ENCODE results near the gene ENG.
"Not testable (repeated sequence)": the region's sequence is repeated elsewhere in the genome, so short reads cannot be mapped to it uniquely, and the experiment has no call there.

Gene ENG

DNA sequence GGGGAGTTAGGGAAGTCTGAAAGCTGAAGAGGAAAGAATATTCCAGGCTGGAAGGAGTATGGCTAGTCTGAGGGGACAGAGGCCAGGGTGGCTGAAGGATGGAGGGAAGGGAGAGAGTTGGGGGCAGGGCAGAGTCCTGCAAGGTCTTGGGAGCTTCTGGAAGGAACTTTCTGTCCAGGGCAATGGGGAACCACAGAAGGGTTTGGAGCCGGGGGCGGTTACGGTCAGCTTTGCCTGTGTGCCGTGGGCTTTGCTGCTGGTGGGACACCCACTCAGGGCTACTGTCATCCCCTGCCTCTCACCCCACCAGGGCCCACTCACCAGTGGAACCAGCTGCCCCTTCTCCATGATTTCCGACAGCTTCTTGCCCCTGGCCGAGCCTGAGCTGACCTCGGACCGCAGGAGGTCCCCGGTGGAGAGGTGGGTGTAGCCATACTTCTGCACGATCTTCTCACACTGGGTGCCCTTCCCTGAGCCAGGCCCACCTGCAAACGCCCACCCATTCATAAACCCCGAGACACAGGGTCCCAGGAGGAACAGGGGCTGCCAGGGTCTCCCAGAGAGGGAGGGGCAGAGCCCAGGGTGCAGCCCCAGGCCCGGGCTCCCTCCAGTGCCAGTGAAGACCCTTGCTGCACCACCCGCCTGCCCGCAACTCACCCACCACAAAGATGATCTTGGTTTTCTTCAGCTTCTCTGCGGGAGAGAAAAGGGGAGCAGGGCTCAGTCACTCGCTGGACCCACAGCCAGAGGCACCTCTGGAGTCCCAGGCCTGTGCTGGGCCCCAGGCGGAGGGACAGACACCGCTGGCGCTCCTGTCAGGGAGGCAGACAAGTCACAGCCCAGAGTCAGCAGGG lies 18.1 kb upstream of the ENG start:
- TF ChIP-seq Cebpa-rat (IDR thresholded peaks at IDR 0.05): no peak
- Histone ChIP-seq H3K9ac (peak overlapping the region in 8 of 11 experiments; percentile 32 to 56 (median 47); a peak in 11 of 22 replicates), H3K36me3 (no peaks in the 10 kb centered on the region), H4K20me1 (peaks cover 0 to 13% (median 0%) of the 10 kb centered on the region in 11 experiments; a peak in 1 of 22 replicates), H3K4me3 (no peak overlapping the region), H3K9me3 (replicated peaks in 1 of 11) (no peaks in the 10 kb centered on the region), H3K4me2 (peak overlapping the region; percentile 57 to 88 (median 83)), H3K27ac (peak overlapping the region in 6 of 11 experiments; percentile 10 to 41 (median 17); a peak in 4 of 22 replicates), H3K27me3 (peaks cover 8 to 16% (median 10%) of the 10 kb centered on the region in 11 experiments), H3K4me1 (peaks cover 52 to 91% (median 82%) of the 10 kb centered on the region in 10 experiments)

DNA sequence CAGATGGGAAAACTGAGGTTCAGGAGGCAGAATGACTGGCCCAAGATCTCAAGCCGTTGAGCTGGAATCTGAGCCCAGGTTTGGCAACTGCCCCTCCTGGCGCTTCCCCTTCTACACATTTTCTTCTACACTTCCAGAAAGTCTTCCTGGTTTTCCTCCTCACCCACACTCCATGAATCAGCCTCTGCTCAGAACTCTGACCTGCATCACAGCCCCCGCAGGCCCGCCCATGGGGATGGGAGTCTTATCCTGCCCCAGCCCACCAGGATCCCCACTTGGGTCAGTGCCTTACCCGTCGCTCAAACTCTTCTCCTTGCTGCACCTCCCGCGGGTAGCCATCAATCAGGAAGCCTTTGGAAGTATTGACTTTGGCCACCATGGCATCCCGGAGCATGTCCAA lies 17.1 kb upstream of the ENG start:
- peaks cover 0 to 6% (median 0%) of the 10 kb centered on the region in 11 experiments; a peak in 4 of 22 replicates for H3K27me3 ChIP-seq
- no peak overlapping the region for H3K4me3 ChIP-seq
- peaks cover 0 to 13% (median 0%) of the 10 kb centered on the region in 11 experiments; a peak in 1 of 22 replicates for H4K20me1 ChIP-seq
- no peak overlapping the region; a peak in 1 of 22 replicates for H3K4me2 ChIP-seq
- TF ChIP-seq Cebpa-rat (IDR thresholded peaks at IDR 0.05): no peak
- no peaks in the 10 kb centered on the region for H3K36me3 ChIP-seq
- no peak overlapping the region for H3K9ac ChIP-seq
- H3K9me3 ChIP-seq (replicated peaks in 1 of 11): no peaks in the 10 kb centered on the region
- H3K4me1 ChIP-seq: peaks cover 56 to 93% (median 84%) of the 10 kb centered on the region in 10 experiments
- H3K27ac ChIP-seq: no peak overlapping the region

DNA sequence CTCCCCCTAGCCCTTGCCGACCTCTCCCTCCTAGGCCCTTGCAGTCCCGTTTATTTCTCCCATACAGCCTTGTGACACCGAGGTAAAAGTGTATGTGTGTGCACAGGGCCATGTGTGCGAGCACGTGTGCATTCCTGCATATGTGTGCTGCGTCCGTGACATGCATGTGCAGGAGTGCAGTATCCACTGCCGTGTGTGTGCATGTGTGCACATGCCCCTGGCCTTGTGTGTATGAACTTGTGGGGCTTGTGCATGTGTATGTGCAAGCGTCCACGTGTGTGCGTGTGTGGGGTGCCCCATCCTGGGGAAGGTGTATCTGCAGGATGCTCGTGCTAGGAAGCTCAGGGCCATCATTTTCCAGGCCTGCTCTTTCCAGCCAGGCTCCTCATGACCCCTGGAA lies 16.4 kb upstream of the ENG start:
- H3K4me2 ChIP-seq: peak overlapping the region in 1 of 11 experiments; percentile 2; a peak in 2 of 22 replicates
- no peak overlapping the region for H3K27ac ChIP-seq
- TF ChIP-seq Cebpa-rat (IDR thresholded peaks at IDR 0.05): no peak
- peaks cover 0 to under 1% (median 0%) of the 10 kb centered on the region in 11 experiments; a peak in 1 of 22 replicates for H3K27me3 ChIP-seq
- H3K36me3 ChIP-seq: no peaks in the 10 kb centered on the region
- peaks cover 0 to 11% (median 0%) of the 10 kb centered on the region in 11 experiments; a peak in 1 of 22 replicates for H4K20me1 ChIP-seq
- no peak overlapping the region for H3K4me3 ChIP-seq
- peaks cover 62 to 94% (median 85%) of the 10 kb centered on the region in 10 experiments for H3K4me1 ChIP-seq
- H3K9me3 ChIP-seq (replicated peaks in 1 of 11): no peaks in the 10 kb centered on the region
- no peak overlapping the region for H3K9ac ChIP-seq

DNA sequence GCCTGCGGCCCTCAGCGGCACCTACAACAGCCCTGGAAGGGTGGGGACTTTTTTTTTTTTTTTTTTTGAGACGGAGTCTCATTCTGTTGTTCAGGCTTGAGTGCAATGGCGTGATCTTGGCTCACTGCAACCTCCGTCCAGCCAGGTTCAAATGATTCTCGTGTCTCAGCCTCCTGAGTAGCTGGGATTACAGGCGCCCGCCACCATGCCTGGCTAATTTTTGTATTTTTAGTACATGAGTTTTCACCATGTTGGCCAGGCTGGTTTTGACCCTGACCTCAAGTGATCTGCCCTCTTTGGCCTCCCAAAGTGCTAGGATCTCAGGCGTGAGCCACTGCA lies 15.7 kb upstream of the ENG start:
- H3K27me3 ChIP-seq; H3K36me3 ChIP-seq; H3K27ac ChIP-seq; H3K9ac ChIP-seq; H3K9me3 ChIP-seq (replicated peaks in 1 of 11); H3K4me3 ChIP-seq: not testable (repeated sequence)
- Histone ChIP-seq H3K4me1 (peaks cover 67 to 94% (median 85%) of the 10 kb centered on the region in 10 experiments), H3K4me2 (peak overlapping the region in 5 of 11 experiments; percentile 2 to 94 (median 38); a peak in 7 of 22 replicates), H4K20me1 (peaks cover 0 to 11% (median 0%) of the 10 kb centered on the region in 11 experiments; a peak in 1 of 22 replicates)

DNA sequence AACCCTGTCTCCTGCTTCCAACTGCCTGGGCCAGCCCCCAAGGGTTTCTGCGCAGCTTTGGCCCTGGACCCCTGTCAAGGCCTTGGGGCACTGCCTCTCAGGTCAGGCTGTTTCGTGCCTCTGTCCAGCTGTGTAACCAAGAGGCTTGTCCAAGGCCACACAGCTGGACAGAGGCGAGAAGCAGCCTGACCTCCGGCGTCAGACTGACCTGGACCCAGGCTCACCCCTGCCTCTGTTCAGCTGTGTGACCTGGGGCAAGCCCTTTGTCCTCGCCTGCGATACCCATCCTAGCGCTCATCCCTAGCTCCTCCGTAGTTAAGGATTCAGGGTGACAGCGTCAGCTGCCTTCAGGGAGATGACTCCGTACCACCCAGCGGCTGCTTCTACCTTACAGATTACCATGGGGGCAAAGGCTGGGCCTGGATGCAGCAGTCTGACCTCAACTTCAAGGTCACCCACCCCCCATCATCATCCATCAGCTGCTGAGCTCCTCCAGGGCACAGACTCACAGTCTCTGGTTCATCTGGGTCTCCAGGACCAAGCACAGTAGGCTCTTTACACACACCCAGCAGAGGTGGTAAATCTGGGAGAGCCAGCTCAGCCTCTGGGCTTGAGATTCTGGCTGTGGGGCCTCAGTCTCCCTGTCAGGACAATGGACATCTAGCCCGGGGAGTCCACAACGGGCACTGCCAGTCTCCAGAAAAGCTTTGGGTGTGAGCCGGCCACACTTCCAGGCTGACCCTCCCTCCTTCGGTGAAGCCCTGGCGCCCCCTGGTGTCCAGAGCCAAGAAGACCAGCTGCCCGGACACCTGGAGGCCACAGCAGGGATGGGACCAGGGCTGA lies 15.1 kb upstream of the ENG start:
- Histone ChIP-seq H3K4me2 (peak overlapping the region in 10 of 11 experiments; percentile 2 to 100 (median 62); a peak in 17 of 22 replicates), H3K9ac (peak overlapping the region in 4 of 11 experiments; percentile 7 to 45 (median 16); a peak in 4 of 22 replicates), H3K27me3 (no peaks in the 10 kb centered on the region), H3K36me3 (no peaks in the 10 kb centered on the region), H4K20me1 (peaks cover 0 to 11% (median 0%) of the 10 kb centered on the region in 11 experiments; a peak in 1 of 22 replicates), H3K9me3 (replicated peaks in 1 of 11) (no peaks in the 10 kb centered on the region), H3K27ac (peak overlapping the region in 1 of 11 experiments; percentile 45; a peak in 1 of 22 replicates), H3K4me3 (no peak overlapping the region), H3K4me1 (peaks cover 73 to 94% (median 86%) of the 10 kb centered on the region in 10 experiments)
- TF ChIP-seq Cebpa-rat (IDR thresholded peaks at IDR 0.05): no peak

DNA sequence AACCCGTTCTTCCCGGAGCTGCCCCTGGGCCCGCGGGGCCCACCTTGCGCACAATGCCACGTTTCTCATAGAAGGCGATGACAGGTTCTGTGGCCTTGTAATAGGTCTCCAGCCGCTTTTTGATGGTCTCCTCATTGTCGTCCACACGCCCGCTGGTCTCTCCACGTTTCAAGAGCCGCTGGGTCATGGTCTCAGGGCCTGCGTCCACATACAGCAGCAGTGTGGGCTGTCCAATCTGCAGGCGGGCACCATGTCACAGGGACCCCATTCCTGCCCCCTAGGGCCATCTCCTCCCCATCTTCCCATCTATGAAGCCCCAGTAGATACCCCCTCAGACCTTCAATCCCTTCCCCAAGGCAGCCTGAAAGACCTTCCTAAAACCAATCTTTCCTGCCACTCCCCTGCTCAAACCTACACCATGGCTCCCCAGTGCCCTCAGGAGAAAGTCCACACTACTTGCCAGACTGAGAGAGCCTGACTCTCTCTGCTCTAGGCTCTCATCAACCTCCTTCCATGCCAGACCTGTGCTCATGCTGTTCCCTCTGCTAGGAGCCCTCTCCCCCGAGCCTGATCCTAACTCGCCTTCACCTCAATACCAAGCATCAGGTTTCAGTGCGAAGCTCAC lies 13.9 kb upstream of the ENG start:
- H3K4me1 ChIP-seq: peaks cover 75 to 94% (median 86%) of the 10 kb centered on the region in 10 experiments
- H3K4me2 ChIP-seq: peak overlapping the region; percentile 26 to 100 (median 88); a peak in 21 of 22 replicates
- 0 out of 22 replicates have a peak overlapping the region, but pooled peaks of 1 of the 11 experiments have one; percentile 34 for H3K27ac ChIP-seq
- H4K20me1 ChIP-seq: 0 out of 22 replicates have a peak, but pooled peaks cover 0 to 11% (median 0%) of the 10 kb centered on the region in 11 experiments
- no peaks in the 10 kb centered on the region for H3K9me3 ChIP-seq (replicated peaks in 1 of 11)
- H3K9ac ChIP-seq: peak overlapping the region in 2 of 11 experiments; percentile 24 to 31; a peak in 2 of 22 replicates
- no peaks in the 10 kb centered on the region for H3K36me3 ChIP-seq
- no peaks in the 10 kb centered on the region for H3K27me3 ChIP-seq
- no peak overlapping the region for H3K4me3 ChIP-seq
- no peak for TF ChIP-seq Cebpa-rat (IDR thresholded peaks at IDR 0.05)

DNA sequence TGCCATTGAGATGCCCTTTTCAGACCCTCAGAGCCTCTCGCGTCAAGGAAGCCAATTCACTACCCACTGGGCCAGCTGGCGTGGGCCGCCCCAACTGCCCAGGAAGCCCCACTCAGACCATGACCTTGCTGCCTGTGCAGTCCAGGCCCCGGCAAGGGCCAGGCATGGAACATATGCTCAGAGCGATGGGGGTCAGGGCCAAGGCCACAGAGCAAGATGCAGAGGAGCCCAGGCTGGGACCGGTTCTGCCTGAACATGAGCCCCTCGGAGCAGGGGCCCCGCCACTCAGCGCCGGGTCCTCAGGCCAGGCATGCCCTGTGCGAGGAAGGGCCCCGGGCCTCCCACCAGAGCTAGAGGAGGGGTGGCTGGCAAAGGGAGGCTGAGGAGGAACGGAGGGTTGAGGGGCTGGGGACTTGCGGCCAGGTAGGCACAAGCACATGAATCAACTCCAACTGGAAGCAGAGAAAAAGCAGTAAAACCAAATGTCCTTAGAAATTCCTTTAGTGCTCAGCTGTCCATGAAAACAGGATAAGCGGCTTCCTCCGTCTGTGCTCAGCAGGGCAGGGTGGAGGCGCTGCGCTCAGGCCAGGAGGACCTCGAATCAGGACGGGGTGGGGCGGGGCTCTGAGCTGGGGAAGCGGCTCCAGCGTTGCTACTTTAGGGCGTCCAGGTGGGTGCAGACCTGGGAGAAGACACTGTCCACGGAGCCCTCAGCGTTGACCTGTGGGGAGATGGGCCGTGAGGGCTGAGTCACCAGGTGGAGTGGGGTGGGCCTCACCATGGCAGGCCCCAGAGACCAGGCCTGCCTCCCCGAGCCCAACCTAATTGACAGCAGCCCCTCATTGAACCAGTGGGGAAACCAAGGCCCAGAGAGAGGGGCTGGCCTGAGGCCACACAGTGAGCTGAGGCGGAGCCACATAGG lies 13.2 kb upstream of the ENG start:
- Histone ChIP-seq H3K4me1 (peaks cover 75 to 94% (median 86%) of the 10 kb centered on the region in 10 experiments), H3K9me3 (replicated peaks in 1 of 11) (no peaks in the 10 kb centered on the region)

More for the DNA sequence above, 13.2 kb upstream of the ENG start:
- Histone ChIP-seq H3K27me3 (no peaks in the 10 kb centered on the region), H3K27ac (peak overlapping the region in 5 of 11 experiments; percentile 23 to 96 (median 34); a peak in 6 of 22 replicates), H3K9ac (peak overlapping the region in 4 of 11 experiments; percentile 12 to 42 (median 34); a peak in 5 of 22 replicates), H4K20me1 (0 out of 22 replicates have a peak, but pooled peaks cover 0 to 3% (median 0%) of the 10 kb centered on the region in 11 experiments), H3K4me3 (no peak overlapping the region), H3K36me3 (no peaks in the 10 kb centered on the region), H3K4me2 (peak overlapping the region; percentile 26 to 100 (median 88); a peak in 21 of 22 replicates)
- no peak for TF ChIP-seq Cebpa-rat (IDR thresholded peaks at IDR 0.05)
